Measurements from ENCODE around the gene XRCC1. TPM values are rescaled to one million over a fixed set of nuclear protein-coding genes. Genes with fewer than 3 reads are reported as not detected.

The XRCC1 gene
- total and polyA plus RNA-seq, 7 donors = 8.8 to 31.8 (median 19.9) TPM

DNA sequence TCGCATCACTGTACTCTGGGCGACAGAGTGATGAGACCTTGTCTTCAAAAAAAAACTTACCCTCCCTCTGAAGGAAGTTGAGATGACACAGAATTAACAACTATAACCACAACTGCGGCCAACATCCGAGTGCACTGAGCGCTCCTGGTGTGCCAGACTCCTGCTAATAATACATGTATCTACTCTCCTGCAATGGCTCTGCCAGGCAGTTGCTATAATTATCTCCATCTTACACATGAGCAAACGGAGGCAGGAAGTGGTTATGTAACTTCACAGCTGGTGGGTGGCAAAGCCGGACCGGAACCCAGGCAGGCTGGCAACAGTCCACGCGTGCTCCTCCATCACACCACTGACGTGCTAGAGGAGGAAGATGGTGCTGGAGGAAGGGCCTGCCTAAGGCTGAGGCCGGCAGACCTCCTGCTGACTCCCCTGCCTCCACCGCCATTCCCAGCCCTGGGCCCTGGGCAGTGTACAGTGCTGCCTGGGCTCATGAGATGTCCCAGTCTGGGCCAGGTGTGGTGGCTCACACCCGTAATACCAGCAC is 12.6 kb downstream of the XRCC1 start:
- peak; percentile 91 for DNase-seq
- no peaks in the 10 kb centered on the region for H3K9me3 ChIP-seq
- no peak overlapping the region for H3K4me3 ChIP-seq
- TF ChIP-seq EP300 (IDR thresholded peaks at IDR 0.05) (no peak), POLR2AphosphoS5 (IDR thresholded peaks at IDR 0.05) (peak; percentile 17 to 60 (median 30))
- TF ChIP-seq, protein P1, sequence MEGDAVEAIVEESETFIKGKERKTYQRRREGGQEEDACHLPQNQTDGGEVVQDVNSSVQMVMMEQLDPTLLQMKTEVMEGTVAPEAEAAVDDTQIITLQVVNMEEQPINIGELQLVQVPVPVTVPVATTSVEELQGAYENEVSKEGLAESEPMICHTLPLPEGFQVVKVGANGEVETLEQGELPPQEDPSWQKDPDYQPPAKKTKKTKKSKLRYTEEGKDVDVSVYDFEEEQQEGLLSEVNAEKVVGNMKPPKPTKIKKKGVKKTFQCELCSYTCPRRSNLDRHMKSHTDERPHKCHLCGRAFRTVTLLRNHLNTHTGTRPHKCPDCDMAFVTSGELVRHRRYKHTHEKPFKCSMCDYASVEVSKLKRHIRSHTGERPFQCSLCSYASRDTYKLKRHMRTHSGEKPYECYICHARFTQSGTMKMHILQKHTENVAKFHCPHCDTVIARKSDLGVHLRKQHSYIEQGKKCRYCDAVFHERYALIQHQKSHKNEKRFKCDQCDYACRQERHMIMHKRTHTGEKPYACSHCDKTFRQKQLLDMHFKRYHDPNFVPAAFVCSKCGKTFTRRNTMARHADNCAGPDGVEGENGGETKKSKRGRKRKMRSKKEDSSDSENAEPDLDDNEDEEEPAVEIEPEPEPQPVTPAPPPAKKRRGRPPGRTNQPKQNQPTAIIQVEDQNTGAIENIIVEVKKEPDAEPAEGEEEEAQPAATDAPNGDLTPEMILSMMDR (IDR thresholded peaks at IDR 0.05) = no peak
- no peaks in the 10 kb centered on the region for H3K27me3 ChIP-seq
- peaks cover 0 to 41% (median 21%) of the 10 kb centered on the region in 4 donors for H3K4me1 ChIP-seq
- H3K36me3 ChIP-seq = peaks cover 0 to 31% (median 7%) of the 10 kb centered on the region in 4 donors
- intact Hi-C loops (cut with DNase I) = no loop called here
- peak overlapping the region; percentile 56 to 79 (median 71) for H3K27ac ChIP-seq
- WGBS, 2 donors = 46 to 77% methylated on average over 14 of the region's 14 CpGs

DNA sequence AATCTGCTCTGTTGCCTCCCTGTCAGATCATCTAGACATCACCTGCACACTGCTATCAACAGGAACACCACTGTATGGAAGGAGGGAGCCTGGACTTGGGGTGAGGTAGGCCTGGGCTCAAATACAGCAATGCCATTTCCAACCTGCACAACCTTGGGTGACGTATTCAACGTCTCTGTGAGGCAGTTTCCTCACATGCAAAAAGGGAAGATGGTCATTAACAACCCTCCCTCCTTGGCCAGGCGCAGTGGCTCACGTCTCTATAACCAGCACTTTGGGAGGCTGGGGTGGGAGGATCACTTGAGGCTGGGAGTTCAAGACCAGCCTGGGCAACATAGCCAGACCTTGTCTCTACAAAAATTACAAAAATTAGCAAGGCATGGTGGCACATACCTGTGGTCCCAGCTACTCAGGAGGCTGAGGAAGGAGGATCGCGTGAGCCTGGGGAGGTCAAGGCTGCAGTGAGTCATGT is 13.1 kb downstream of the XRCC1 start:
- H3K27ac ChIP-seq = peak overlapping the region; percentile 56 to 79 (median 71)
- 57 to 89% methylated on average over 6 of the region's 6 CpGs for WGBS, 2 donors
- TF ChIP-seq POLR2A (IDR thresholded peaks at IDR 0.05) (no peak), EP300 (IDR thresholded peaks at IDR 0.05) (no peak), POLR2AphosphoS5 (IDR thresholded peaks at IDR 0.05) (no peak)
- TF ChIP-seq, protein P1 (IDR thresholded peaks at IDR 0.05) = no peak
- no peak overlapping the region for H3K4me3 ChIP-seq
- H3K4me1 ChIP-seq = peaks cover 0 to 41% (median 21%) of the 10 kb centered on the region in 4 donors
- no peak for DNase-seq
- intact Hi-C loops (cut with DNase I) = no loop called here
- H3K27me3 ChIP-seq = no peaks in the 10 kb centered on the region
- no peaks in the 10 kb centered on the region for H3K9me3 ChIP-seq
- peaks cover 0 to 31% (median 7%) of the 10 kb centered on the region in 4 donors for H3K36me3 ChIP-seq

DNA sequence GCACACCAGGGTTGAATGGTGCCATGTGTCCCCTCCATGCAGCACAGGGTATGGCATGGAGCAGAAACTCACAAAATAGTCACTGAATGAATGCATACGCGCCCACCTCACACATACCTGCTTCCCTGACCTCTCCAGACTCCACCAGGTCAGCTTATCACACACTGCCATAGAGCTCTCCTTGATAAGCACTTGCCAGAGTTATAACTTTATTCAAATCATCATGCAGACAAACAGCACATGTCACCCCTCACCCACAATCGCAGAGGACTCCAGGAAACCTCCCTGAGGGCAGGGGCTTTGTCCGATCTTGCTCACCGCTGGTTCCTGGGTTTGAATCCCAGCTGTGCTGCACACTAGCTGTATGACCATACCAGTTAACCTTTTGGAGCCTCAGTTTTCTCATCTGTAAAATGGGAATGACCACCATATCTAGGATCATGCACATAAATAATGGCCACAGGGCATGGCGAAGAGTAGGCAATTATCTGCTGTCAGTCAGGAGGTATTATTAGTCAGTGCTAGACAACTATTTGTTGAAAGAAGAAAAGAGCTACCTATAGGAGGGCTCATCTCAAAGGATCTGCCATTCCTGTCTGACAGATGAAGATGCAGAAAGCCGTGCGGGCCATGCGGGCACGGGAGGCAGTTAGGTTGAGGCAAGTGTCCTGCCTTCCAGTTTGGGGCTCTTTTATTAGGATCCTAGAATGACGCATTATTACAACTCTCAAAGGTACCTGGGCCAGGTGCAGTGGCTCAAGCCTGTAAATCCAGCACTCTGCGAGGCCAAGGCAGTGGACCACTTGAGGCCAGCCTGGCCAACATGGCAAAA is 14.0 kb downstream of the XRCC1 start:
- peak overlapping the region in 1 of 4 donors; percentile 74 for H3K27ac ChIP-seq
- WGBS, 2 donors = 93% methylated on average over 12 of the region's 12 CpGs
- H3K4me3 ChIP-seq = no peak overlapping the region
- intact Hi-C loops (cut with DNase I) = no loop called here
- peaks cover 0 to 41% (median 21%) of the 10 kb centered on the region in 4 donors for H3K4me1 ChIP-seq
- TF ChIP-seq POLR2AphosphoS5 (IDR thresholded peaks at IDR 0.05) = no peak
- TF ChIP-seq POLR2A (IDR thresholded peaks at IDR 0.05) = no peak
- TF ChIP-seq, protein P1 (IDR thresholded peaks at IDR 0.05) = no peak
- TF ChIP-seq EP300 (IDR thresholded peaks at IDR 0.05) = no peak
- H3K36me3 ChIP-seq = peaks cover 0 to 36% (median 7%) of the 10 kb centered on the region in 4 donors
- H3K27me3 ChIP-seq = no peaks in the 10 kb centered on the region
- DNase-seq = no peak
- H3K9me3 ChIP-seq = no peaks in the 10 kb centered on the region

DNA sequence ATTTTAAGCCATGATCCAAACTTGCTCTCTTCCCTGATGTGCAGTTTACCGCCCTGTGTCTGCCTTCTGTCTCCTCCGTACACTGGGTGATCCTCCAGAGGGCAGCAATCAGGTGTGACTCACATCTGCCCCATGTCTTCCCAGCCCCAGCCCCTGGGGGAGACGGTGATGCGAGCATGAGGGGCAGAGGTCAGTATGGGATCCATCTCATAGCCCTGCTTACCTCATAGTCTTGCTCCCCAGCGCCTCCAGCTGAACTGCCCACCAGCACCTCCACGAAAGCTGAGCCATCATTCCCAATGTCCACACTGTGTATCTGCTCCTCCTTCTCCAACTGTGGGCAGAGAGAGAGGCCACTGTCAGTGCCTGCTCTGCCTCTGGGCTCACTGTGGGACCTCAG is 14.6 kb downstream of the XRCC1 start:
- no peaks in the 10 kb centered on the region for H3K9me3 ChIP-seq
- H3K4me3 ChIP-seq = no peak overlapping the region
- peaks cover 0 to 41% (median 21%) of the 10 kb centered on the region in 4 donors for H3K4me1 ChIP-seq
- no peak for TF ChIP-seq POLR2AphosphoS5 (IDR thresholded peaks at IDR 0.05)
- TF ChIP-seq EP300 (IDR thresholded peaks at IDR 0.05) = no peak
- TF ChIP-seq, protein P1 (IDR thresholded peaks at IDR 0.05) = no peak
- TF ChIP-seq POLR2A (IDR thresholded peaks at IDR 0.05) = no peak
- 79 to 80% methylated on average over 6 of the region's 6 CpGs for WGBS, 2 donors
- H3K36me3 ChIP-seq = peaks cover 0 to 42% (median 10%) of the 10 kb centered on the region in 4 donors
- no peaks in the 10 kb centered on the region for H3K27me3 ChIP-seq
- H3K27ac ChIP-seq = no peak overlapping the region
- intact Hi-C loops (cut with DNase I) = no loop called here
- DNase-seq = no peak
